HG02870 (cell line): ENCODE measurements around the gene SOX5.
"Not testable (repeated sequence)": the region's sequence is repeated elsewhere in the genome, so short reads cannot be mapped to it uniquely, and the experiment has no call there.

Experiments used
- ATAC-seq: cut with Tn5 transposase; IDR thresholded peaks from one replicate; pipeline ENCODE4 v1.9.1; 2021; ENCODE audit warnings: mild to moderate bottlenecking, moderate library complexity; ENCODE audit not compliant: unreplicated experiment

The SOX5 gene

DNA sequence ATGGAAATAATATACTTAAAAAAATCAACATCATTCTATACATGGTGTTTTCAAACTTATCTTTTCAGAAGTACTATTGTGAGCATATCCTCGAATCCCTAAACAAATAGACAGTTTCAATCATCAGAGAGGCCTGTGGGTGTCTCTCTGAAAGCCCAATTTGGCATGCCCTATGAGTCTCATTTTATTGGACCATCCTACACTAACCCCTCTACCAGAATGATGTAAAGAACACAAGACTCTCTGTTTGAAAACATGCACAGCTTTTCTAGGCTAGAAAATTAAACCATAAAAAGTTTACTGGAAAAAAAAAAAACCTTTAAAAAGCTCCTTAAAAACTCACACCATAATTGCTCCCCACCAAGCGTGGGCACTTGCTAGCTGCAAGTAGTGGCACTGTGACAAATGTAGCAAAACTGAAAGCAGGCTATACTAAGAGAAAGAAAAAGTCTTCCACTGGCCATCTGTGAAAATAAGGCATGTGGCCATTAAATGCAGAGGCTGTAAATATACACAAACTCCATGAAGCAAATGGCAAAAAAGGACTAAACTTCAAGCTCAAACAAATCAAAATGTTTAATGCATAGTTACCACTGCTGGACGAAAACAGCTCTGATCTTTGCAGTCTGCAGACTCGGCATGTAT, 394.2 kb downstream of the SOX5 start:
- no peak for ATAC-seq

DNA sequence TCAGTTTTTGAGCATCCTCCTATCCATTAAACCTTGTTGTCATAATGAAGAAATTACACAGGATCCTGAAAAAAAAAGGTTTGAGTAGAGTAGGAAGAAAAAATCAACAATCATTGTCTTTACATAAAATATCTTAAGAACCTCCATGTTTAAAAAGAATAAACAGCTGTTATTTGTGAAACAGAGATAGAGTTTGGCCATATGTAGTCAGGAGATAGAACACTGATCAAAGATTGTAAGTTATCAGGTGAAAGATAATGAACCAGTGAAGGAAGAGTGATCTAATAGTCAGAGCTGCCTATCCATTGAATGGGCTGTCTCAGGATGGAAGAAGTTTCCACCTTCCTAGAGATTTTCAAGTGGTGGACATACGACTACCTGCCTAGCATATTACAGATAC, 397.1 kb downstream of the SOX5 start:
- ATAC-seq: no peak

DNA sequence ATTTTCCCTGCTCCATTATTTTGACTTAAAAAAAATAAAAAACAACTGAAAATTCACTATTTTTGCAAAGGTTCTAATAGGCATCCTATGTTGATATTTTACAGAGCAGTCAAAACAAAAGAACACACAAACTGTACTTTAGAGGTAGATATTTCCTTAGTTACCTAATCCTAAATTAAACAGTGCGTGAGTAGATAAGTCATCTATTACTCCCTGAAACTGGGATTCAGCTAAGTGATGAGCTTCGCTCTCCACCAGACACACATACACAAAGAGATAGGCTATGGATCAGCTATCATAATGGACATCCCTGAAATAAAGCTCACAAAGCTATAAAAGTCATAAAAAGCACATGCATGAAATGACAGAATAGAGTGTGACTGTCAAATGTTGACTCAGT, 398.7 kb downstream of the SOX5 start:
- no peak for ATAC-seq

DNA sequence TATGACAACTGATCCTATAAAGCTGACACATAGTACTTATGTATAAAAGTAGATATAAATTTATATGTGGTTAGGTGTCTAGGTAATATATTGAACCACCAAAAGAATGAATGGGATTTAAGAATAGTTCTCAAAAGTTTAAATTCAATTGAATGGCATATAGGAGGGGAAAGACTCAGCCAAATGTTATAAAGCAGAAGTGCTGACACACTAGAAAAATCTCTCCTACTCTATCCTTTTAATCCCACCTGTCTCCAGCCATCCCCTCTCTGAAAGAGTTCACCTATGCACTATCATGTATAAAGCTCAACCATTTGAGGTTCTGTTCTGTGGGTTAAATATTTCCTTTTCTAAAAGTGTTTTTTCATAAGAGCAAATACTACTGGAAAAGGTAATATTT, 400.7 kb downstream of the SOX5 start:
- ATAC-seq: no peak

DNA sequence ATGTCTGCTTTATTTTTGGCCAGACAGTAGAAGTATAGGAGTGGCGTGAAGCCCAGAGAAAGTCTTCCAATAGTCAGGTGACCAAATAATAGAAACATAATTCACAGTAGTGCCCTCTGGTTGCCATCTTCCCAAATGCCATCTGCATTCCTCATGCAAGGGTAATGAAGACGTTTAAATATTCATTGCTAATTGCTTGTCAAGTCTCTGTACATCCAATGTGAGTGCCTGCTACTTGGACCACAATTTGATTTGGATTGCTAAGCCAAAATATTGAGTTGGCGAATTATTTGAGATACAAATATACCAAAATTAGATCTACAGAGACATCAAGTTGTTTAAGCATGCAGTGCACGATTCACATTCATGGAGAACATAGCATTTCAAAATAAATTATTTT, 402.7 kb downstream of the SOX5 start:
- ATAC-seq: no peak

DNA sequence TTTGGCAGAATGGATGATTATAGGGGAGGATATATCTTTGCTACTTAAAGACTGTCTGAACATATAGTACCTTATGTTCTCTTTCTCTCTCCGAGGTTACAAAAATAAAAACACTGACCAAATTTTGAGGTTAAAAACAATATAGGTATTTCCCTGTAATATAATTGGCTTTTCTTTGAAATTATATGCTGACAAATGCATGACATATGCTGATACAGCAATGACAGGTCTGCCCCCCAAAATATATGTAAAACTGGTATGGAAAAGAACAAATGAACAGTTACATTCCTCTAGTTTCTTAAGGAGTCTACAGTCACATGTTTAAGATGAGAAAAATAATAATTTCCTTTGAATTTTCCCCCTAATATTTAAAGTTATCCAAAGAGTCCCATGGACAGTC, 405.7 kb downstream of the SOX5 start:
- no peak for ATAC-seq

DNA sequence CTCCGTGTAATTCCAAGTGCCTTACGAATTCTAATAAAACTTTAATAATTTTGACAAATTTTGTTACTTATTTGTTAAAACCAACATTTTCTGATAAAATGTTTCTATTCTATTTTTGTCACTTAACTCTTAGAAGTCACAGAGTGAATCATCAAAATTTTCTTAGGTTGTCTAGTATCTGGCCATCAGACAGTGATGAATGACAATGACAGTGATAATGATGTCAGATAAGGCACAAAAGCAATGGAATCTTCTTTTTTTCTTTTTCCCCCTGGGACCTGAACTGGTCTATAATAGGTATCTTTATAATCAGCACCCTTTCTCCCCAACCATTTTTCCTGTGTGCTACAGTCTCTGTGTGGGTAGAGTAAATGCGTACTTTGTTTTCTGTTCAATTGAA, 407.3 kb downstream of the SOX5 start:
- ATAC-seq: no peak

DNA sequence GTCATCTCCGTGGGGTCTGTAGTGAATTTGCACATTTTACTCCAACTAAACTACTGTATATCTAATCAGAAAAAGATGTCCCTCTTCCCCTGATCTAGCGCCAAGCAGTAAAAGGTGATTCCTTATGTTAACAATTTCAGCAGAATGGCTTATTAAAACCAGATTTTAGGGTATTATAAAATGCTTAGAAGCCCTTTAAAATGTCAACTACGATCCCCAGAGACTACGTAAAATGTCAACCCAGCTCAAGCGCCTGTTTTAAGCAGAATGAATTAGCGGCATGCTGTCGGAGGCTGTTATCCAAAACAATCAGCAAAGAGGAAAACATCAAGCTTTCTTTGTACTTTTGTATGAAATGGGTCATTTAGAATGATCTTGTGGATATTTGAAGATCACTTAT, 408.9 kb downstream of the SOX5 start:
- ATAC-seq: no peak

DNA sequence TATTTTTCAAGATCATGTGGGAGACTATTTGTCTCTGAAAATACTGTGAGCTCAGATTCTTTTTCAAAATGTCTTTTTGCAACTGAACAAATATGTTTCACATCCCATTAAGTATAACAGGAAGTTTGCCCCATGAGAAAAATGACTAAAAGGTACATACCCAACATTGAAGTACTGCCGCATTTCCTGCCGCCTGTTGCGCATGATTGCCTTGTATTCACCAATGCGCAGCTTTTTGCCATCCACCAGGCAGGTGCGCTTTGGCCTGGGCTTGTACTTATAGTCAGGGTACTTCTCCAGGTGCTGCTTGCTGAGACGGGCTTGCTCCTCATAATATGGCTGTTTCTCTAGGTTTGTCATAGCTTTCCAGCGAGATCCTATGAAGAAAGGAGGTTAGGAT, 413.2 kb downstream of the SOX5 start:
- peak; percentile 94 for ATAC-seq

DNA sequence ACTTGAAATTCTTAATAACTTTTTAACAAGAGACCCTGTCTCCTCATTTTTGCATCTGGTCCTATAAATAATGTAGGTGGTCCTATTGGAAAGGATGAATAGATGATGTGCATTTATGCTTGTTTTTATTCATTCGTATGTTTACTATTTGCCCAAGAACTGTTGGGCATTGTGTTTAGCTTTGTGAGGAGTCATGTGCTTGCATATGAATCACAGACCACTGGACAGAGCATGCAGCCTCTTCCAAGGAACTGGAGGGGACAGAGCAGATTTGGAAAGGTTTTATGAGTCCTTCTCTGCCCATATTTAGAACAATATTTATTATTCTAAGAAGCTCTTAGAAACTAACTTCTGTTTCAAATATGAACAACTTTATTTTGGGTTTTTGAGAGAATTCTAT, 414.0 kb downstream of the SOX5 start:
- ATAC-seq: no peak

DNA sequence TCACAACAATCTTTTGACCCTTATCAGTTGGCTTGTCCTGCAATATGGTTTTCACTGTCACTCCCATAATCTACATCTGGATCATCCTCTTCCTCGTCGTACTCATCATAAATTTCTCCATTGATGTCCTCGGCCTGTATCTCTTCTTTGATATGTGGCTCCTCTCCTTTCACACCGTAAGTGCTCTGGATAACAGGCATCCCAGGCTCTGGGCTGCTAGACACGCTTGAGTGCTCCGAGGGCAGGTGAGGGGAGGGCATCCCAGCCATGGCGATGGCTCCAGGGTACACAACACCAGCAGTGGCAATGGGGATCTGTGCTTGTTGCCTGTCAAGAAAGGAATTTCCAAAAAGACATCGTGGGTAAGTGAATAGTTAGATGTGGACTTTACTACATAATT, 415.3 kb downstream of the SOX5 start:
- no peak for ATAC-seq

DNA sequence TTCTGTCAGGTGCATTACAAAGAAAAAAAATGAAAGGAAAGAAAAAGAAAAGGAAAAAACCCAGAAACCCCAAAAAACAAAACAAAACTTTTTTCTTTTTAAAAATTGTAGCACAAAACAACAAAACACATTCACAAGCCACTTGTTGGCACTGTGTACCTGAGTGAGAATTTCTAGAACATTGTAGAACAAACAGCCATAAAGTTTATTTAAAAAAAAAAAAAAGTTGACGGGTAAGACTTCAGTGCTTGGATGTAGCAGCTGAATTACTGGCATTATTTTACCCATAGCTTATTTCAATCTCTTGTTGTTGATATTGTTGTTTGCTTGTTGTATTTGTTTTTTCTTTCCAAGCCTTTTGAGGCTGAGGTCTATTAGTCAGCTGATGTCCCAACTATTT, 415.8 kb downstream of the SOX5 start:
- no peak for ATAC-seq

DNA sequence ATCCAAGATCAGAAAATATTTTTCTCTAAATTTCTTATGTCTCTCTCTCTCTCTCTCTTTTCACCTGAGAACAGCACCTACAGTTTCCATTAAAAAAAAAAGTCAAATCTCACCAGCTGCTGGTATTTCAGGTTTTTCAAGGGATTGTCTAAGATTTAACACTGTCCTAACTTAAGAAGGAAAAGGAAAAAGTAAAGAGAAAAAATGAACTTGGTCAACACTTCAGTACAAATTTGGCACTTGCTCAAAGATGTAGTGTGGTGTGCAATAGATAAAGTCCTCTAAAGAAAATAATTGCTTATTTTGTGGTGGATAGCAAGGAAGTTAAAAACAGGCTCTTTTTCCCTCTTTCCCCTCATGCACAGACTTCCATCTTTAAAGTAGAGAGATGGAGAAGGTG, 416.2 kb downstream of the SOX5 start:
- ATAC-seq: no peak

DNA sequence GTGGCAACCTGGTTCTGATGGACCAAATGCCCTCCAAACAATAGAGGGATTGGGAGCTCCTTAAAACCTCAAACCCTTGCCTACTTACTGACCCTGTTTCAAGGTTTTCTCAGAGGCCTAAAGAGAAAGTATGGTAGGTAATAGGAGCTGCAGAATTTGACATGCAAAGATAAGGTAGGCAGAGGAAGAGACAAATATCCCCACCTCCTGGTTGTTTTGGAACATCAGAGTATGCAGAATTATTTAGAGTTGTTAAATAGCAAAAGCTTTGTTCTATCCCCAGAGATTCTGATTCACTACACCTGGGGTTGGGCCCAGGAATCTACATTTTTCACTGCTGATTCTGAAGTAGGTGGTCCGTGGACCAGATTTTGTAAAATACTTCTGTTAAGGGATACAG, 421.2 kb downstream of the SOX5 start:
- no peak for ATAC-seq

DNA sequence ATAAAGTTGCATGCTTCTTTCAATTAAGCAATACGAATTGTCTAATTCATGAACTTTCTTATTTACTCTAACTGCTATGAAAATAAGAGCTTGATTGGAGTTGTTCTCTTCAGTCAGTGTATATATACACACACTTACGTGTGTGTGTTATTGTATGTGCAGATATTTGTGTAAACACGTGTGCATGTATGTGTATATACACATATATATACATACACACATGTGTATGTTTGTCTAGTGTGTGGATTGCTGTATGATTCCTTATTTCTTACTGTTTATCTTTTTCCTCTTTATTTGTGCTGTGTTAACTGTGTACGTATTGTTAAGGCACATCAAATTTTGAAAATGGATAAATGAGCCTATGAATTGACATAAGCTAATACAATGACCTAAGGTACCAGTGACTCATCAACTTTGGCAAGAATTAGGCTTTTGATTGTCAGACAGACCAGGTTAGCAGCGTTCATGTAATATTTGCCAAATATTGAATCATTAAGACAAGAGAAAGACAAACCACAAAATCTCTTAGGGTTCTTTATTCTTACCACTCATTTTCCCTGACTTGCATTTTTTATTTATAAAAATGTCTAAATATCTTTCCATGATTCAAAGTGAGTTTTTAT, 423.9 kb downstream of the SOX5 start:
- ATAC-seq: no peak

DNA sequence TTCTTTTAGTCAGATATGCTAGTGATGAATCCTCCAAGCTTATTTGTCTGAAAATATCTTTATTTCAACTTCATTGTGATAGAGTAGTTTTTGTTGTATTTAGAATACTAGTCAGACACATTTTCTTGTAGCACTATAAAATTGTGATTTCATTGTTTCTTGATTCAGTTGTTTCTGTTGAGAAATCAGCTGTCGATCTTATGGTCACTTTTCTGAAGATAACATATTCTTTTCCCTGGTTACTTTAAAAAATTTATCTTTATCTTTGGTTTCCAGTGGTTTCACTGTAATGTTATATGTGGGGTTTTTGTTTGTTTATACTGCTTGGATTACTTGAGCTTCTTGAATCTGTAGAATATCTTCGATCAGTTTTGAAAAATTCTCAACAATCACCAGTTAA, 426.1 kb downstream of the SOX5 start:
- no peak for ATAC-seq

DNA sequence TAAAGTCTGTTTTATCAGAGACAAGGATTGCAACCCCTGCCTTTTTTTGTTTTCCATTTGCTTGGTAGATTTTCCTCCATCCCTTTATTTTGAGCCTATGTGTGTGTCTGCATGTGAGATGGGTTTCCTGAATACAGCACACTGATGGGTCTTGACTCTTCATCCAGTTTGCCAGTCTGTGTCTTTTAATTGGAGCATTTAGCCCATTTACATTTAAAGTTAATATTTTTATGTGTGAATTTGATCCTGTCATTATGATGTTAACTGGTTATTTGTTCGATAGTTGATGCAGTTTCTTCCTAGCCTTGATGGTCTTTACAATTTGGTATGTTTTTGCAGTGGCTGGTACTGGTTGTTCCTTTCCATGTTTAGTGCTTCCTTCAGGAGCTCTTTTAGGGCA, 430.0 kb downstream of the SOX5 start:
- not testable (repeated sequence) for ATAC-seq

DNA sequence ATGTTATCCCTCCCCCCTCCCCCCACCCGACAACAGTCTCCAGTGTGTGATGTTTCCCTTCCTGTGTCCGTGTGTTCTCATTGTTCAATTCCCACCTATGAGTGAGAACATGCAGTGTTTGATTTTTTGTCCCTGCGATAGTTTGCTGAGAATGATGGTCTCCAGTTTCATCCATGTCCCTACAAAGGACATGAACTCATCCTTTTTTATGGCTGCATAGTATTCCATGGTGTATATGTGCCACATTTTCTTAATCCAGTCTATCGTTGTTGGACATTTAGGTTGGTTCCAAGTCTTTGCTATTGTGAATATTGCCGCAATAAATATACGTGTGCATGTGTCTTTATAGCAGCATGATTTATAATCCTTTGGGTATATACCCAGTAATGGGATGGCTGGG, 433.7 kb downstream of the SOX5 start:
- not testable (repeated sequence) for ATAC-seq

DNA sequence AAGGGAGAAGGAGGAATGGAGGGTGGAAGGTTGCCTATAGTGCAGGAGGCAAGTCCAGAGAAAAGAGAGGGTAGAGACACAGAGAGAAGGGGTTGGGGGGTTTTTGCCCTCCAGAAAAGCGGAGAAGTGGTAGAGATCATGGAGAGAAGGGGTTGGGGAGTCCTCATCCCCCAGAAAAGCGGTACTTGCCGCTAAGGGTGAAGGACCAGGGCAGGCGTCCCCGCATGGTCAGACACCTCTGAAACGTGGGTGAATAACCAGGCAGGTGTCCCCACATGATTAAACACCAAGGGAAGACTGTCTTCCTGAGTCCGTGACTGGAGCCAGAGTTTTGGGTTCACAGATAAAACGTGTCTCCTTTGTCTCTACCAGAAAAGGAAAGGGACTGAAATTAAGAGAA, 439.0 kb downstream of the SOX5 start:
- ATAC-seq: no peak

DNA sequence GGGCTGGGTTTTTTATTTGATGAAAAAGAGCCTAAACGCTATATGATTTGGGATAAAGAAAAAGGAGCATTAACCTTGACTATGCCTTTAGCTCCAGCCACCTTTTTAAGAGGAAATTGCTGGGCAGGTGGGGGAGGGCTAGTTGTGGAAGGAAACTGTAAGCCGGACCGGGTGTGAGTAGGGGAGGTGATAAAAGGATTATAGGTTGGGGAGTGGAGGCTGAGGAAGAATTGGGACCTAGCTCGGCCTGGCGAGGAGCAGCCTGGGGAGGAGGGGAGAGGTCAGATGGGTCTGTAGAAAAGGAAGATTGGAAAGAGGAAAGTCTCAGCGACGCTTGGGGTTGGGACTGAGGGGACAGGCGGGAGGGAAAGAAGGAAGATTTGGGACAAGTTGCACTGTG, 439.6 kb downstream of the SOX5 start:
- ATAC-seq: not testable (repeated sequence)

DNA sequence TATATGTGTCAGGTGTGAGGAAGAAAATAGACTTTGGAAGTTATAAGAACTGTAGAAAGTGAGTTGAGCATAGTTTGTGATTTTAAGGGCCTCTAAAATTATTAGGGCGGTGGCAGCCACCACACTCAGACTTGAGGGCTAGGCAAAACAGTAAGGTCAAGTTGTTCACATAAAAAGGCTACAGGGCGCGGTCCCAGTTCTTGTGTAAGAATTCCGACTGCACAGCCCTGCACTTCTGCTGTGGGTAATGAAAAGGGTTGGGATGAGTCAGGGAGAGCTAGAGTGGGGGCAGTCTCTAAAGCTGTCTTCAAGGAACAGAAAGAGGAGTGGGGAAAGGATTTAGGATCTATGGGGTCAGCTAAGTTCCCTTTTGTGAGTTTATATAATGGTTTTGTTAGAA, 441.7 kb downstream of the SOX5 start:
- not testable (repeated sequence) for ATAC-seq

DNA sequence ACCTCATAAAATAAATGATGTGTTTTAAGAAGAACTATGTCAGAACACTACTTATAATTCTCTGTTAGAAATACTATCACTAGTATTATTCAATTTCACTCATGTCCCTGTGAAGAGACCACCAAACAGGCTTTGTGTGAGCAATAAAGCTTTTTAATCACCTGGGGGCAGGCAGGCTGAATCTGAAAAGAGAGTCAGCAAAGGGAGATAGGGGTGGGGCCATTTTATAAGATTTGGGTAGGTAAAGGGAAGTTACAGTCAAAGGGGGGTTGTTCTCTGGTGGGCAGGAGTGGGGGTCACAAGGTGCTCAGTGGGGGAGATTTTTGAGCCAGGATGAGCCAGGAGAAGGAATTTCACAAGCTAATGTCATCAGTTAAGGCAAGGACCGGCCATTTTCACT, 443.7 kb downstream of the SOX5 start:
- ATAC-seq: not testable (repeated sequence)
